GM19025 (cell line): Measurements from ENCODE around the gene TMEM130.
A peak's percentile ranks its signal among the peaks of the same experiment; 100 is the strongest.

ENCODE experiments used
- ATAC-seq: cut with Tn5 transposase; IDR thresholded peaks from one replicate; pipeline ENCODE4 v1.9.1; 2021; ENCODE audit warnings: mild to moderate bottlenecking, low read depth, moderate library complexity; ENCODE audit not compliant: unreplicated experiment

The TMEM130 gene, protein sequence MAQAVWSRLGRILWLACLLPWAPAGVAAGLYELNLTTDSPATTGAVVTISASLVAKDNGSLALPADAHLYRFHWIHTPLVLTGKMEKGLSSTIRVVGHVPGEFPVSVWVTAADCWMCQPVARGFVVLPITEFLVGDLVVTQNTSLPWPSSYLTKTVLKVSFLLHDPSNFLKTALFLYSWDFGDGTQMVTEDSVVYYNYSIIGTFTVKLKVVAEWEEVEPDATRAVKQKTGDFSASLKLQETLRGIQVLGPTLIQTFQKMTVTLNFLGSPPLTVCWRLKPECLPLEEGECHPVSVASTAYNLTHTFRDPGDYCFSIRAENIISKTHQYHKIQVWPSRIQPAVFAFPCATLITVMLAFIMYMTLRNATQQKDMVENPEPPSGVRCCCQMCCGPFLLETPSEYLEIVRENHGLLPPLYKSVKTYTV

DNA sequence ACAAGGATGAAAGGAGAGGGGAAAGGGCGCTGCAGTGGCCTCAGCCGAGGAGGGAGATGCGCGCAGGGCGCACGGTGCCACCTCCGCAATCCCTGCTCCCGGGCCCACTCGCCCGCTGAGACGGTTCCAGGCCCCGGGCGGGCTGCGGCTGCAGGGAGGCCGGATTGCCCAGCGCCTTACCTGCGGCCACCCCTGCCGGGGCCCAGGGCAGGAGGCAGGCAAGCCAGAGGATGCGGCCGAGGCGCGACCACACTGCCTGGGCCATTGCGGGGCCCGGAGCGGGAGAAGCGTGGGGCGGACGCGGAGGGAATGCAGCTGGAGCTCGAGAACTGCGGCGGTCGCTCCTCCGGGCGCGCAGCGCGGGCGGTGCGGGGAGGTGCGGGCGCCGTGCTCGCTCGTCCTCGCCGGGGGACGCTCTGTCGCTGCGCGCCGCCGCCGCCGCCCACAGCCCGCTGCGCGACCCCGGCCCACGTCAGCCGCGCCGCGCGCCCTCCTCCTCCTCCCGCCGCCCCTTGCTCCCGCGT is at the start of gene TMEM130:
TSS of gene TMEM130 (minus strand) at position 418 of the 524 bp plus-strand sequence. CDS start at position 265, 153 bp downstream.
- ATAC-seq = no peak

DNA sequence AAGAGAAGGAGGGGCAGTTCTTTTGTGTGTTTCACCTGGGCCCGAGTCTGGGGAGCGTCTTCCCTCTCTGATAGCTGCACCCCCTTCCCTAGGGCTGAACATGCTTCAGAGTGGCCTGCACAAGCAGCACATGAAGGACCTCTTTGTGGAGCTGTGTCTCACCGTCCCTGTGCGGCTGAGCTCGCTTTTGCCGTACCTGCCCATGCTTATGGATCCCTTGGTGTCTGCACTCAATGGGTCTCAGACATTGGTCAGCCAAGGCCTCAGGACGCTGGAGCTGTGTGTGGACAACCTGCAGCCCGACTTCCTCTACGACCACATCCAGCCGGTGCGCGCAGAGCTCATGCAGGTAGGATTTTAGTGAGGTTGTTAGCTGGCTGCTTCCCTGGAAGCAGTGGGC is 47.5 kb upstream of the TMEM130 start:
- no peak for ATAC-seq

DNA sequence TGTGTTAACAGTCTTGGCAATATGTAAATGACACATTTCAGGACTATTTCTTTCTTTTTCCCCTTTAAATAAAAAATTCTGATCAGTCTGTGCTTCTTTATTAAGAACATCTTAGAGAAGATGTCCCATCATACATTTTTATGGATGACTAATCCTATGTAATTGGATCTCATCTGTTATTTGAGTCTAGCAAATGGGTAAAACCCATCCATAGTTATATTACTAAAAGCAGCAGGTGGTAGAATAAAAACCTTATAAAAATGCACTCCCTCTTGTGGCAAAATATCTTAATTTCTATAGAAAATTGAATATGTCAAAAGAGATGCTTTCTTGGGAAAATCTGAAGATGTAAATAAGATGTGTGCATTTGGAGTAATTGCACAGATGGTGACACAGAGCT is 43.8 kb upstream of the TMEM130 start:
- no peak for ATAC-seq

DNA sequence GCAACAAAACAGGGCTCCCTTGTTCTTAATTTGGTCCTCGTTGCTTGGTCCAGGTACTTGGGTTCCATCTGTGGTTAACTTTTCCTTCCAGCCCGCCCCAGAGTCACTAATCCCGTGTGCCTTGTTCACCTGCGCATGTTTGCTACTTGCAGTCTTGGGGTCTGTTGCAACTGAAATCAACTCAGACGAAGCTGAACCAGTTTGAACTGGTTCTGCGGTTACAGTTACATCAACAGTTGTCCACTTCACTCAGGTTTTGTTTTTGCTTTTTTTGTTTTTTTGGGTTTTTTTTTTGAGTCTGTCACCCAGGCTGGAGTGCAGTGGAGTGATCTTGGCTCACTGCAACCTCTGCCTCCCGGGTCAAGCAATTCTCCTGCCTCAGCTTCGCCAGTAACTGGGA is 43.2 kb upstream of the TMEM130 start:
- ATAC-seq = no peak

DNA sequence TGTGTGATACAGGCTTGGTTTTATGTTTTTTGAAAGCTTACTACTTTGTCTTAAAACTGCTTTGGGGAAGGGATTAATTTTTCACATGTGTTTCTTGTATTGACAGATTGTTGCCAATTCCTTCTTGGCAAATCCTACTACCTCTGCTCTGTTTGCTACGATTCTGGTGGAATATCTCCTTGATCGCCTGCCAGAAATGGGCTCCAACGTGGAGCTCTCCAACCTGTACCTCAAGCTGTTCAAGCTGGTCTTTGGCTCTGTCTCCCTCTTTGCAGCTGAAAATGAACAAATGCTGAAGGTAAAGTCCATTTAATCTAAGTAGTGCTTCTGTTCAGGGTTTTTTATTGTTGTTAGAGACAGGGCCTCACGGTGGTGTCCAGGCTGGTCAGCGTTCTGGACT is 42.1 kb upstream of the TMEM130 start:
- ATAC-seq = no peak

DNA sequence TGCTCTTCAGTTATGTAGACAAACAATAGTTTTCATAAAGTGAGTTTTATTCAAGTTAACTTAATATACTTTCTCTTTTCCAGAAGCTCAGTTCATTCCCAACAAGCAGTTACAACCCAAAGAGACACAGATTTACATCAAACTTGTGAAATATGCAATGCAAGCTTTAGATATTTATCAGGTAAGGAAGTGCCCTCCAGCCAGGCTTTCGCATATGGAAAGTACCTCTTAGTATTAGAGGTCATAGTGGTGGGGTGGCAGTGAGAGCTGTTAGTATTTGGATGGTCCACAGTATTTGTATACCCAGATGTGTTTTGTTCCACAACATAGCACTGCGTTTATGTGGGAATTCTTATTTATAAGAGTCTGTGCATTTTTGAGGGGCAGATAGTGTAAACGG is 40.6 kb upstream of the TMEM130 start:
- no peak for ATAC-seq

DNA sequence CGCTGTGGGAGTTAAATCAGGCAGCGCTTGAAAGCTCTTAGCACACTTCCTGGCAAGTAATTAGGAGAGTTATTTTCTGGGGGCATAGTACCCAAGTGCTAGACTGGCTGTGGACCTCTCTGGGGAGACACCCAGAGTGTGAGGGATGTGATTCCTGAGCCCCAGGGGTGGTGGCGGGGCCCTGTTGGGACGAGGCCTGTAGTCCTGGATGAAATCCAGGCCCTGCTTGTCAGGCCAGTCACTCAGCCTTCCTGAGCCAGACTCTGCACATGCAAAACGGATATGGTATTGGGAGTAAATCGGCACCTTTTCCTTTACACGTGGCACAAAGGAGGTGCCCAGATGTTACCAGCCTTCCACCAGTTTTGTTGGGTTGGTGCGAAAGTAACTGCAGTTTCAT is 39.7 kb upstream of the TMEM130 start:
- no peak for ATAC-seq

DNA sequence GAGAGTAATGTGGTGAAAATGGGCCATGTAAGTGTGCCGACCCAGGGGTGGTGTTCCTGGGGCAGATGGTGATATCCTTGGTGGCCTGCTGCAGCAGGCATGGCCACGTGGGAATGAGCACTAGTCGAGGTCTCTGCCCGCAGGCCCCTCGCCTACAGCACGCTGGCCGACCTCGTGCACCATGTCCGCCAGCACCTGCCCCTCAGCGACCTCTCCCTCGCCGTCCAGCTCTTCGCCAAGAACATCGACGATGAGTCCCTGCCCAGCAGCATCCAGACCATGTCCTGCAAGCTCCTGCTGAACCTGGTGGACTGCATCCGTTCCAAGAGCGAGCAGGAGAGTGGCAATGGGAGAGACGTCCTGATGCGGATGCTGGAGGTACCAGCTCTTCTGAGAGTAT is 38.8 kb upstream of the TMEM130 start:
- ATAC-seq = no peak

DNA sequence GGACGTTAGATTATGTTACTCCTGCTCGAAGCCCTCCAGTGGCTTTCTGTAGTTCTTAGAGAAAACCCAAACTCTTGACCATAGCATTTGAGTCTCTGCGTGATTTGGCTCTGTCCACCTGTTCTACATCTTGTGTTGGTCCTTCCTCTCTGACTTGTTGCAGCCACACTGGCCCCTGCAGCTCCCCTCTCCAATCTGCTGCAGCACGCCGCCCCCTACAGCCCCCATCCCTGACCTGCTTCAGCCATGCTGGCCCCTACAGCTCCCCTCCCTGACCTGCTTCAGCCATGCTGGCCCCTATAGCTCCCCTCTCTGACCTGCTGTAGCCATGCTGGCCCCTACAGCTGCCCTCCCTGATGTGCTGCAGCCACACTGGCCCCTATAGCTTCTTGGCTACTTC is 37.8 kb upstream of the TMEM130 start:
- ATAC-seq = no peak

DNA sequence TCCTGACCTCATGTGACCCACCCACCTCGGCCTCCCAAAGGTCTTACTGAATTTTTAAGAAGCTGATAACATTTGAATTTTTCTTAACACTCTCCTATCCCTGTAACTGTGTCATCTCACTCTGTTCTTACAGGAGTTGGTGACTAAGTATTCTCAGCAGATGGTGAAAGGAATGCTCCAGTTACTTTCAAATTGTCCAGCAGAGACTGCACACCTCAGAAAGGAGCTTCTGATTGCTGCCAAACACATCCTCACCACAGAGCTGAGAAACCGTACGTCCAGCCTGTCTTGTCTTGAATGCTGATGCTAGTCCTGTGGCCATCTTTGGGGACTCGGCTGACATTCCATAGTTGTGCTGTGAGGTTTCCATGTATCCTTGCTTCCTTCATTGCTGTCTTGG is 33.4 kb upstream of the TMEM130 start:
- ATAC-seq = no peak

DNA sequence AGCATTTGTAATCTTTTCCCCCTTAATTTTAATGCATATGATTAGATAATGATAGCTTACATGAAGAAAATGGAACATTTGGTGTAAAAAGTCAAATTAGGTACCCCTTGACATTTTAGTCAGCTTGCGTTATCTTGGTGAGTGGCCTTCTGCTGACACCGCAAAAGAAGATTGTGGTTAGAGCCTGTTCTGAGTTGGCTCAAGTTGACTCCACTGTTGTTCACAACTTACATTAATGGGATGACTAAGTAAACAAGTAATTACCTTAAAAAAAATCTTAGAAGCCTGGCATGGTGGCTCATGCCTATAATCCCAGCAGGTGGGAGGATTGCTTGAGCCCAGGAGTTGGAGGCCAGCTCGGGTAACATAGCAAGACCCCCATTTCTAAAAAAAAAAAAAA is 32.7 kb upstream of the TMEM130 start:
- no peak for ATAC-seq

DNA sequence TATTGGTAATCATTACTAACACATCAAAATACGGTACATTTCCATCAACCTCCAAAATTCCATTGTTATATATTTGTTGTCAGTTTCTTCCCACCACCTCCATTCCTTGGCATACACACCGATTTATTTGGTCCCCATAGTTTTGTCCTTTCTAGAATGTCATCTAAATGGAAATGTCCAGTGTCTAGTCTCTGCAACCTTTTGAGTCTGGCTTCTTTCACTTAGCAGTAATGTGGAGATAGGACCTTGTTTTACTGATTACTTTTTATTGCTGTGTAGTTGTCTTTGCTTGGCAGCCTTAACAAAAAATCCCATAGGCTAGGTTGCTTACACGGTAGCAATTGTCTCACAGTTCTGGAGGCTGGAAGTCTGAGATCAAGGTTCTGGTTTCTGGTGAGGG is 31.0 kb upstream of the TMEM130 start:
- ATAC-seq = no peak

DNA sequence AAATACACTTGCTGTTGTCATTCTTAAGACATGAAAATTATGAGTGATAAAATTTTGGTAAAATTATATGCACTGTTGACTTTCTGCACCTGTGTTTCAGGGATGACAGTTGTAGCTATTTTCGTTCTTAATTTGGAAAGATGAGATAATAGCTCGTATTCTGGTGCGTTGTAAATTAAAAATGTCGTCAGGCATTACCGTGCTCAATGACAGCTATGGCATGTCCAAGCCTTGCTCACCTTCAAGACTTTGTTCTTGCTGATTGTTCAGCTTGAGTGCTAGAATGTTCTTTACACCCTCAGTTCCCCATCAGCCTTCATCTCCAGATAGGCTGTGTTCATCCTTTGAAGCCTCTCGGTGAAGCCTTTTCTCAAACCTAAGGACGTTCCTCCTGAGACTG is 30.0 kb upstream of the TMEM130 start:
- no peak for ATAC-seq

DNA sequence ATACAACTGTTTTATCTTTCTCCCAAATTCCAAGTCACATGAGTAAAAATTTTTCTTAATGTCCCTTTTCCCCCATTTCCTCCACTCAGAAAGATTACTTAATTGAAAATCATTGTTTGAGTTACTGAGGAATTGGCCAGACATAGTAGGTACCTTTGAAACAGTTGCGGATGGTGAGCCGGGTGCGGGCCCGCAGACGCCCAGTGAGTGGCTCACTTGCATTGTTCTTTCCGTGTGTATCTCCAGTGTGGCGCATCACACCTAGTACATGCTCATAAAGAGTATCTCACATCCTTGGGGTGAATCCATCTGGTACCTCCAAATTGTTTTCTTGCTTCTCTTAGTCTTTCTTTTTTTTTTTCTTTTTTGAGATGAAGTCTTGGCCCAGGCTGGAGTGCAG is 22.8 kb upstream of the TMEM130 start:
- no peak for ATAC-seq

DNA sequence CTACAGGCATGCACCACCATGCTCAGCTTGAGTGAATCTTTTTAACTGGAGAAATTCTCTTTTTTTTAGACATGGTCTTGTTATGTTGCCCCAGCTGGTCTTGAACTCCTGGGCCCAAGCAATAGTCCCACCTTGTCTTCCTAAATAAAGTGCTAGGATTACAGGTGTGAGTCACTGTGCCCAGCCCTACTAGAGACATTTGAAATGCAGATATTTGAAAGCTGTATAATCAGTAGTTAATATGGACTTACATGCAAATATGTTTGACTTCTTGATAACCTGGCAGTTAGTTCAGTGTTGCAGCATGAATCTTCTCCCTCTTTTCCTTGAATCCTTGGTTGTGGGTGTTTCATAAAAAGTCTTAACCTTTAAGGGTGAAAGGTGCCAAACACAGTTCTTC is 17.2 kb upstream of the TMEM130 start:
- no peak for ATAC-seq

DNA sequence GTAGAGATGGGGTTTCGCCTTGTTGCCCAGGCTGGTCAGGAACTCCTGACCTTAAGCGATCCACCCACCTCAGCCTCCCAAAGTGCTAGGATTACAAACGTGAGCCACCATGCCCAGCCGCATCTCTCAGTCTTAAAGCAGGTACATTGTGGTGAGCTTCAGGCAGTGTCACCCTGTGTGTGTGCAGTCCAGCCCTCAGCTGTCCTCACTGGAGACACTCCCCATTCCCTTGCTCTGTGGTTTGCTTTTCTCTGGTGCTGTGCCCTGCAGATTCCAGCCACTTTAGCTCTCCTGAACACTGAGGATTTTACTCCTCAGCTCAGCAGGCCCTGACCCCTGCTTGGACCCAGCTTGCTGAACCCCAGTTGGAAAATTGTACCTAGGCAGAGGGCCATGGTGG is 14.6 kb upstream of the TMEM130 start:
- no peak for ATAC-seq

DNA sequence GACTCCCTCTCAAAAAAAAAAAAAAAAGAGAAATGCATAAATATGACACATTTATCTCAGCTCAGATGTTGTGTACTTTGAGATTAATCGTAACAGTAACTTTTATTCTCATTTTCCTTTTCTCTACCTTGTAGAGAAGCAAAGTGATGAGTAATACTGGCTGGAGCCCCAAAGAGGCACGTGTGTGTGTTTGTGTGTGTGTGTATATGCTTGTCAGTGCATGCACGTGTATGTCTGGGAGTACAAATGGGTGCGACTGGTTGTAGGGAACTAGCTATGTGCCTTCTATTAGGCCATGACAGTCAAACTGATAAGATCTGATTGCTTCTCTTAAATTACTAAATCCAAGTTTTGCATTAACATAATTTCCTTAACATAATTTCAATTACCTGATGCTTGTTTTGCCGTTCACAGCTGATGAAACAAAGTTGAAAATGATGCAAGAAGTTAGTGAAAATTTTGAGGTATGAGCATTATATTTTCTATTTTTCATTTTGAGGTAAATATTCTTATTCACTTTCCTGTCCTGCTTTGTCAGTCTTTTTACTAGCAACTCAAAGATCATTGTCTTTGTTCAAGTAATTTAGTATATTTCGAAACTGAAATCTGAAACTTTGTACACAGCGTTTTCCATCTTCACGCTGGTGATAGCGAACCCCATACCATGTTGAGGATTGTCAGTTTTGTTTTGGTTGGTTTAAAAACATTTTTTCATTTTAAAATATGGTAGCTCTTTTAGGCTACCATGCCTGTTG is 11.9 kb upstream of the TMEM130 start:
- no peak for ATAC-seq

DNA sequence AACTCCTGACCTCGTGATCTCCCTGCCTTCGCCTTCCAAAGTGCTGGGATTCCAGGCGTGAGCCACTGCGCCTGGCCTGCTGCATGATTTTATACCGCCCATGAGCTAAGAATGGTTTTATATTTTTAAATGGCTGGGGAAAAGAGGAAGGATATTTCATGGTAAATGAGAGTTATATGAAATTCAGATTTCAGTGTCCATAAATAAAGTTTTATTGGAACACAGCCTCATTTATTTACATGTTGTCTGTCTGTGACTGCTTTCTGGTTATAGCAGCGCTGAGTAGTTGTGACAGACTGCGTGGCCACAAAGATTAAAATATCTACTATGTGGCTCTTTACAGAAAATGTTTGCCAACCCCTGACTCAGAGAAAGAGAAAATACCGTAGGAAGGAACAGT is 10.7 kb upstream of the TMEM130 start:
- ATAC-seq = no peak

DNA sequence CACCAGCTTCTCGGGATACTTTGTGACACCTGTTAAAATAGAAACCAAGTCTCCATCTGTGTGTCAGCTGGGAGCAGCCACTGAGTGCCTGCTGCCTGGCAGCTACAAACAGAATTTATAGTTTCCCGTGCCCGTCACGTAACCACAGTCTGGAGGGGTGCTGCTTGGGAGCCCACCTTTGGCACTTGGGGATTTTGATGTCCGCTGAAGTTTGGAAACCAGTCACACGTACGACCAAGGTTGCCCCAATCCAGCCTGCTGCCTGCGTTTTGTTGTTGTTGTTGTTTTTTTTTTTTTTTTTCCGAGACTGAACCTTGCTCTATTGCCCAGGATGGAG is 10.1 kb upstream of the TMEM130 start:
- no peak for ATAC-seq

DNA sequence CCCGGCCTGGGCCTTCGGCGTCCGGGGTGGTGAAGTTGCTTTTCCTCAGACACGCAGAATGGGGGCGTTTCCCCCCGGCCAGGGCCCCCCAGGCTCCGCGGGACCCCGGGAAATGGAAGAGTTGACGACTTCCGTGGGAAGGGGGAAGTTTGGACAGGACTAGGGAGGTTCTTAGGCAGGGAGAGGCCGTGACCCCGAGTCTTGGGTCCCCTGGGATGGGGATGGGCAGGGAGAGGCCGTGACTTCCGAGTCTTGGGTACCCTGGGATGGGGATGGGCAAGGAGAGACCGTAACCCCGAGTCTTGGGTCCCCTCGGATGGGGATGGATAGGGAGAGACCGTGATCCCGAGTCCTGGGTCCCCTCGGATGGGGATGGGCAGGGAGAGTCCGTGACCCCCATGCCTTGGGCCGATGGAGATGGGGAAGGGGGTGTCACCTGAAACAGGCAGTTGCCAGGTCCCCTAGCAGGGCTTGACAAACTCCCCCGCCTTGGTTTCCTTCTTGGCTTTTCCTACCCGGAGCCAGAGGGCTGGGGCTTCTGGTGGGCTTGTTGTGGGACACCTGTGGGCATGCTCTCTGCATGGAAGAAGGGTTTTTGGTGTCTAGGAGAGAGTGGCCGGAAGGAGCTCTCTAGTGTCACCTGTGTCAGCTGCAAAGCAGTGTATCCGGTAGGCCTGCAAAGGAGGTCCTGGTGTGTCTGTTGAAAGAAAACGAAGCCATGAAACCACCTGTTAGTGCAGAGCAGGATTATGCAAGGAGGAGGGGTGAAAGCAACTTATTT is 9.6 kb upstream of the TMEM130 start:
- ATAC-seq = peak; percentile 62
